Left lung (tissue), 10 donors: ENCODE data around the gene STK40. TPM values are rescaled to one million over a fixed set of nuclear protein-coding genes. Genes with fewer than 3 reads are reported as not detected.
A peak's percentile ranks its signal among the peaks of the same experiment; 100 is the strongest.

Experiments used
- ATAC-seq: fragments of 200-7000 bp; cut with Tn5 transposase; one replicate; pipeline ENCODE4 v1.9.1; 2020; ENCODE audit warnings: moderate library complexity
- DNase-seq, 4 donors: peaks; one replicate each; pipeline ENCODE4 v3.0.0-alpha.2; 2013 to 2020
- H3K27ac ChIP-seq, 2 donors: fragments of 200-600 bp; sonication (generic) in 1 of 2; one replicate each; pipeline versions ENCODE4 v1.5.0 to v1.8.0; 2020 to 2021
- H3K27me3 ChIP-seq, 2 donors: fragments of 200-600 bp; sonication (generic) in 1 of 2; one replicate each; pipeline versions ENCODE4 v1.5.0 to v1.8.0; 2020 to 2021
- H3K36me3 ChIP-seq, 2 donors: fragments of 200-600 bp; sonication (generic) in 1 of 2; one replicate each; pipeline versions ENCODE4 v1.5.0 to v1.8.0; 2020 to 2021
- H3K4me1 ChIP-seq, 2 donors: fragments of 200-600 bp; one replicate each; pipeline ENCODE4 v1.8.0; 2021
- H3K4me3 ChIP-seq, 2 donors: fragments of 200-600 bp; sonication (generic) in 1 of 2; one replicate each; pipeline versions ENCODE4 v1.5.0 to v1.8.0; 2020 to 2021; ENCODE audit warnings: mild to moderate bottlenecking in 1 of 2
- H3K9me3 ChIP-seq, 2 donors: fragments of 200-600 bp; sonication (generic) in 1 of 2; one replicate each; pipeline versions ENCODE4 v1.5.0 to v1.8.0; 2020 to 2021
- intact Hi-C, 2 donors: fragments of 100-400 bp; cut with DNase I; formaldehyde crosslinking; loops; one replicate each; pipeline versions ENCODE4 v1.11.2 to v1.14.2; 2022
- polyA plus RNA-seq, 6 donors: library from polyadenylated mRNA; unstranded; fragments of 120-200 nt; gene quantifications; one replicate each; pipeline ENCODE4 v1.2.1, GENCODE V29; 2013; ENCODE audit not compliant: insufficient read length in 6 of 6
- total RNA-seq, 2 donors: library from RNA; stranded (reverse); fragmentation: NEBNext Ultra II Directional; extraction: Animal tissue kit (Norgen Biotek cat#: 25700); gene quantifications; one replicate each; pipeline ENCODE4 v1.2.1, GENCODE V29; 2021
- TF ChIP-seq, protein P1 (sequence below), 2 donors: fragments of 200-600 bp; sonication (generic) in 1 of 2; IDR thresholded peaks; one replicate each; pipeline versions ENCODE4 v1.5.0 to v1.8.0; 2021; ENCODE audit warnings: antibody characterized with exemption in 2 of 2
- donor health status: DM: no; HTN: yes; CAD: no.
- donor health status: DM: no; HTN: no; CAD: no.

Gene STK40
- total and polyA plus RNA-seq, 8 donors: 29.3 to 97.7 (median 35.7) TPM

DNA sequence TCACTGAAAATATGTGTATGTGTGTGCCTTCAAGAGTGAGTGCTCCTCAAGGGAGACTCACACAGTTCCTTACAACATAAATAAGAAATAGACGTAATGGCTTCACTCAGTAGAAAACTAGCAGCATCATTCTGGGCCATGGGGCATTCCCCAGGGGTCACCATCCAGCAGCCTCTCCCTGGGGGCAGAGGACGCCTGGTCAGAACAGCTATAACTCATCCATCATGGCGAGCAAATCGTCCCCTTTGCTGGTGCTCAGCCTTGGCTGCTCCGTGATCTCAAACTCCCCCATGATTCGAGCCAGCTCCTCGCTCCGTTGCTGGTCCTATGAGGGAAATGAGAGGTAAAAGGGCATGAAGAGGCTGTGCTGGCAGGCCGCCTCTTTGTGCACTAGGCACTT is 32.2 kb upstream of the STK40 start:
- no peak for ATAC-seq
- Histone ChIP-seq H3K9me3 (no peaks in the 10 kb centered on the region), H3K36me3 (peaks cover 0 to 7% of the 10 kb centered on the region in 2 donors), H3K4me1 (peaks cover 0 to 21% of the 10 kb centered on the region in 2 donors), H3K27ac (no peak overlapping the region), H3K4me3 (no peak overlapping the region), H3K27me3 (no peaks in the 10 kb centered on the region)
- DNase-seq: no peak
- intact Hi-C loops: loop anchor here in 1 of 2 donors (5.0 kb wide), 1 partner anchor 76 kb away; no protein-coding TSS in a partner anchor
- TF ChIP-seq, protein P1, sequence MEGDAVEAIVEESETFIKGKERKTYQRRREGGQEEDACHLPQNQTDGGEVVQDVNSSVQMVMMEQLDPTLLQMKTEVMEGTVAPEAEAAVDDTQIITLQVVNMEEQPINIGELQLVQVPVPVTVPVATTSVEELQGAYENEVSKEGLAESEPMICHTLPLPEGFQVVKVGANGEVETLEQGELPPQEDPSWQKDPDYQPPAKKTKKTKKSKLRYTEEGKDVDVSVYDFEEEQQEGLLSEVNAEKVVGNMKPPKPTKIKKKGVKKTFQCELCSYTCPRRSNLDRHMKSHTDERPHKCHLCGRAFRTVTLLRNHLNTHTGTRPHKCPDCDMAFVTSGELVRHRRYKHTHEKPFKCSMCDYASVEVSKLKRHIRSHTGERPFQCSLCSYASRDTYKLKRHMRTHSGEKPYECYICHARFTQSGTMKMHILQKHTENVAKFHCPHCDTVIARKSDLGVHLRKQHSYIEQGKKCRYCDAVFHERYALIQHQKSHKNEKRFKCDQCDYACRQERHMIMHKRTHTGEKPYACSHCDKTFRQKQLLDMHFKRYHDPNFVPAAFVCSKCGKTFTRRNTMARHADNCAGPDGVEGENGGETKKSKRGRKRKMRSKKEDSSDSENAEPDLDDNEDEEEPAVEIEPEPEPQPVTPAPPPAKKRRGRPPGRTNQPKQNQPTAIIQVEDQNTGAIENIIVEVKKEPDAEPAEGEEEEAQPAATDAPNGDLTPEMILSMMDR (IDR thresholded peaks at IDR 0.05): no peak

DNA sequence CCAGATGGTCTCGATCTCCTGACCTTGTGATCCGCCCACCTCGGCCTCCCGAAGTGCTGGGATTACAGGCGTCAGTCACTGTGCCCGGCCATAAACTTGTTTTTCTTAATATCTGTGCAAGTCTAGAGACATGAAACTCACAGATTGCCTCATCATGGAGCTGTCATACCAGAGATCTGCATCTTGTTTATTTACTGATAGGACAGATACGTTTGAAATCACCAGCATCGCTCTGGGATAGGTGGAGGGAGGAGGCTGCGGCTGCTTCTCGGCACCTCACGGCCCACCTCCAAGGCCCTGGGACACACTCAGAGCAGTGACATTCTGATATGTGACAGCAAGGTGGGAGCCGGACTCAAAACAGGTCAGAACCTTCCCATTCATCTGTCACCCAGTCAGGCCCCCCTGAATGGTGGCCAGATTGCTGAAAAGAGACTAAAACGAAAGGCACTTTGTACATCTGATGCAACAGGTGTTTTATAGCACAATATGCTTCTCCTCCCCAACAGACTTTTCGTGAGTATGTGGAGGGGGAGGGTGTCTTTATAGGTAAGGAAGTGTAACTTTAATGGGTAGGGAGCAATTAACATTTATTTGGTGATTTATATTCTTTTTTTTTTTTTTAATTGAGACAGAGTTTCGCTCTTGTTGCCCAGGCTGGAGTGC is 30.1 kb upstream of the STK40 start:
- peaks cover 0 to 20% of the 10 kb centered on the region in 2 donors for H3K4me1 ChIP-seq
- intact Hi-C loops: loop anchor here in 1 of 2 donors (5.0 kb wide), 1 partner anchor 73 kb away; no protein-coding TSS in a partner anchor
- no peak for DNase-seq
- no peak overlapping the region for H3K27ac ChIP-seq
- H3K4me3 ChIP-seq: no peak overlapping the region
- TF ChIP-seq, protein P1 (IDR thresholded peaks at IDR 0.05): no peak
- no peaks in the 10 kb centered on the region for H3K36me3 ChIP-seq
- H3K27me3 ChIP-seq: no peaks in the 10 kb centered on the region
- no peak for ATAC-seq
- H3K9me3 ChIP-seq: no peaks in the 10 kb centered on the region

DNA sequence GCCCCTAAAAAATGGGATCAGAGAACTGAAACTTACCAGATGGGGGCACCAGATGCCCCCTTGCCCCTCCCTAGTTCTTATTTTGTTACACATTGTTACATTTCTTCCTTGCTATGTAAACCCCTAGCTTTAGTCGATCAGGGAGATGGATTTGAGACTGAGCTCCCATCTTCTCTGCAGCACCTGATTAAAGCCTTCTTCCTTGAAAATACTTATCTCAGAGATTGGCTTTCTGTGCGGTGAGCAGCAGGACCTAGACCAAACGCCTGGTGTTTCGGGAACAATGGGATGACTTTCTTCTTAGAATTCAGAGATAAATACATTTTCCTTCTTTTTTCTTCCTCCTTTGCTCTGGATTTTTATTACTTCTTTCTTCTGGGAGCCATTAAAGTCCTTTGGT is 28.7 kb upstream of the STK40 start:
- DNase-seq (no peak), ATAC-seq (no peak)
- no peaks in the 10 kb centered on the region for H3K9me3 ChIP-seq
- H3K4me3 ChIP-seq: no peak overlapping the region
- intact Hi-C loops: no loop called here
- TF ChIP-seq, protein P1 (IDR thresholded peaks at IDR 0.05): no peak
- H3K36me3 ChIP-seq: no peaks in the 10 kb centered on the region
- H3K4me1 ChIP-seq: peaks cover 0 to 7% of the 10 kb centered on the region in 2 donors
- H3K27me3 ChIP-seq: no peaks in the 10 kb centered on the region
- no peak overlapping the region for H3K27ac ChIP-seq

DNA sequence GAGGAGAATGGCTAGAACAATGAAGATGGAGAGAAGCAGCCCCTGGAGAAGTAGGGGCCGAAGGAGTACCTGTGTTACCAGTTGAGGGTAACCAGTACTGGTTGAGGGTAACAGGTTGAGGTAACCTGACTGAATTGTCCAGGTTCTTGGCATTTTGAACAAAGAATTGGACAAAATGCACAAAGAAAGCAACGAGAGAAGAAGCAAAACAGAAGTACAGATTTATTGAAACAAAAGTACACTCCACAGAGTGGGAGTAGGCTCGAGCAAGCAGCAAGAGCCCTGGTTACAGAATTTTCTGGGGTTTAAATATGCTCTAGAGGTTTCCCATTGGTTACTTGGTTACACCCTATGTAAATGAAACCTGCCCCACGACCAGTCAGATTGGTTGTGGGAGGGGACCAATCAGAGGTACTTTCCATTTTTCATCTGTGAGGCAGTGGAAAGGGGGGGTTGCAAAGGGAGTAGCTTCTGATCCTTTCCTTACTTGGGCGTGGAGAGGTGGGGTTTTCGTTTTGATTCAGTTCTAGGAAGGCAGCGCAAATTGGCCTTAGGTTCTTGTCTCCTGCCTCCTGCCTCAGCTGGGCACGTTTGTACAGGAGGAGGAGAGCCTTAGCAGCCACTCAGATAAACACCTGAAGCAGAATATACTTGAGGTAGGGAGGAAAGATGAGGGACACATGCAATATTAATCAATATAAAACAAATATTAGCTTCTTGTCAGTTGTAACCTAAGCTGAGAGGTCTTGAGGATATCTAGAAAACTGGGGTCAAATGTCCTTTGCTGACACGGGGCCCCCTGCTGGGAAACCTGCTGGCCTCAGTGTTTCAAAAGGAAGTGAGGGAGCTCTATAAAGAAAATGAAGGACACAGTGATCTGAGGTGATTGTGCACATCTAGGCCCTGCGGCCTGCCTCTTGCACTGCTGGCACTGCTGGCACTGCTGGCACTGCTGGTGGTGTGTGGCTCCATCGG is 26.2 kb upstream of the STK40 start:
- TF ChIP-seq, protein P1 (IDR thresholded peaks at IDR 0.05): no peak
- ATAC-seq (peak; percentile 27), DNase-seq (no peak)
- no peaks in the 10 kb centered on the region for H3K9me3 ChIP-seq
- H3K4me3 ChIP-seq: no peak overlapping the region
- H3K36me3 ChIP-seq: no peaks in the 10 kb centered on the region
- no peaks in the 10 kb centered on the region for H3K4me1 ChIP-seq
- H3K27me3 ChIP-seq: no peaks in the 10 kb centered on the region
- no peak overlapping the region for H3K27ac ChIP-seq
- intact Hi-C loops: no loop called here

DNA sequence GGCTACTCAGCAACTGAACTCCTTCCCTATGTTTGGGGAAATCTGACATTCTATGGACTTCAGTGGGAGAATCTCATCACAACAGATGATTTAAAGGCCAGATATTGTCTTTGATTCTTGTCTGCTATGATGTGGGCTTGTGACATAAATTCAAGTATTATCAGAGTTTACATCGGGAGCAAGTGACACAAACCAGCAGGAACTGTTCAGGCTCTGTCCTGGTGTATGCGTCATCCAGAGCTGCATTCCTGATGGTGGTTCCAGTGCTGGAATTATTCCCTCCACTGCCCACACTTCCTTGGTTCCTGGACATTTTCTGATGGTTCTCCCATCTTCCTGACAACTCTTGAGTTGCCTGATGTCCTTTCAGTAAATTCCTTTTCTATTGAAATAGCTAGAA is 22.8 kb upstream of the STK40 start:
- TF ChIP-seq, protein P1 (IDR thresholded peaks at IDR 0.05): no peak
- Histone ChIP-seq H3K4me3 (no peak overlapping the region), H3K4me1 (no peaks in the 10 kb centered on the region), H3K27ac (no peak overlapping the region), H3K36me3 (no peaks in the 10 kb centered on the region), H3K9me3 (no peaks in the 10 kb centered on the region), H3K27me3 (no peaks in the 10 kb centered on the region)
- DNase-seq (no peak), ATAC-seq (peak; percentile 35)
- intact Hi-C loops: no loop called here
